ENCODE measurements around the gene HOATZ.

The HOATZ gene

GRCh38 chr11:111550258-111550657 is 35.7 kb downstream of the HOATZ start:
- DNase-seq: no peak

- no peak for DNase-seq
These were observed 40.0 kb downstream of the HOATZ start for GRCh38 chr11:111554532-111554931.

GRCh38 chr11:111555255-111555654 is 40.7 kb downstream of the HOATZ start:
- DNase-seq: no peak

GRCh38 chr11:111557425-111558111 is 43.0 kb downstream of the HOATZ start:
- no peak for DNase-seq

GRCh38 chr11:111559800-111560464 is 45.4 kb downstream of the HOATZ start:
- DNase-seq: no peak

GRCh38 chr11:111560800-111561199 is 46.2 kb downstream of the HOATZ start:
- DNase-seq: no peak

- no peak for DNase-seq
These were observed 46.7 kb downstream of the HOATZ start for GRCh38 chr11:111561306-111561705.

GRCh38 chr11:111561791-111562325 is 47.3 kb downstream of the HOATZ start:
- peak; percentile 21 for DNase-seq

- DNase-seq: no peak
These were observed 48.3 kb downstream of the HOATZ start for GRCh38 chr11:111562692-111563389.

- peak; percentile 73 for DNase-seq
These were observed 50.6 kb downstream of the HOATZ start for GRCh38 chr11:111565114-111565720.

- DNase-seq: no peak
These were observed 51.7 kb downstream of the HOATZ start for GRCh38 chr11:111566324-111566723.

- DNase-seq: no peak
These were observed 54.9 kb downstream of the HOATZ start for GRCh38 chr11:111569476-111569875.

GRCh38 chr11:111570796-111571195 is 56.2 kb downstream of the HOATZ start:
- DNase-seq: no peak

- DNase-seq: no peak
These were observed 57.4 kb downstream of the HOATZ start for GRCh38 chr11:111571829-111572501.

- no peak for DNase-seq
These were observed 58.0 kb downstream of the HOATZ start for GRCh38 chr11:111572581-111572980.

GRCh38 chr11:111573821-111574249 is 59.3 kb downstream of the HOATZ start:
- no peak for DNase-seq

GRCh38 chr11:111574373-111575225 is 60.0 kb downstream of the HOATZ start:
- no peak for DNase-seq

- DNase-seq: no peak
These were observed 61.2 kb downstream of the HOATZ start for GRCh38 chr11:111575740-111576139.

- no peak for DNase-seq
These were observed 63.2 kb downstream of the HOATZ start for GRCh38 chr11:111577821-111578220.

- no peak for DNase-seq
These were observed 66.8 kb downstream of the HOATZ start for GRCh38 chr11:111581341-111581740.

GRCh38 chr11:111582163-111582562 is 67.6 kb downstream of the HOATZ start:
- no peak for DNase-seq

GRCh38 chr11:111582881-111583280 is 68.3 kb downstream of the HOATZ start:
- DNase-seq: no peak
